Esophagus muscularis mucosa (tissue), 4 donors: Measurements from ENCODE around the gene PKMYT1. TPM values are rescaled to one million over a fixed set of nuclear protein-coding genes. Genes with fewer than 3 reads are reported as not detected.

Experiments used
- DNase-seq: peaks from one replicate; pipeline ENCODE4 v3.0.0-alpha.2; 2017; ENCODE audit errors: extremely low spot score
- H3K27ac ChIP-seq, 4 donors: fragments of 200-600 bp; sonication (generic); replicated peaks in 1 of 4; 1 replicate in 3 of 4; 2 replicates in 1 of 4; pipeline ENCODE4 v1.5.1; 2016 to 2019; ENCODE audit warnings: mild to moderate bottlenecking in 1 of 4
- H3K27me3 ChIP-seq, 4 donors: fragments of 200-600 bp; sonication (generic); one replicate each; pipeline versions ENCODE4 v1.5.1 to v1.6.0; 2016 to 2019
- H3K36me3 ChIP-seq, 4 donors: fragments of 200-600 bp; sonication (generic); one replicate each; pipeline ENCODE4 v1.5.1; 2016 to 2019
- H3K4me1 ChIP-seq, 4 donors: fragments of 200-600 bp; sonication (generic); one replicate each; pipeline ENCODE4 v1.5.1; 2016 to 2019
- H3K4me3 ChIP-seq, 4 donors: fragments of 200-600 bp; sonication (generic); 1 replicate in 2 of 4; 2 replicates in 2 of 4; pipeline ENCODE4 v1.5.1; 2016 to 2019; ENCODE audit warnings: mild to moderate bottlenecking in 4 of 4, moderate library complexity in 1 of 4
- H3K9me3 ChIP-seq, 4 donors: fragments of 200-600 bp; sonication (generic); 1 replicate in 3 of 4; 2 replicates in 1 of 4; pipeline ENCODE4 v1.5.1; 2016 to 2019
- CTCF ChIP-seq, 3 experiments: fragments of 200-600 bp in 2 of 3; fragments of 450-650 bp in 1 of 3; sonication (generic) in 2 of 3; IDR thresholded peaks; one replicate each; pipeline ENCODE4 v1.5.1; 2017 to 2019; ENCODE audit warnings: antibody characterized with exemption in 3 of 3, mild to moderate bottlenecking in 2 of 3, moderate library complexity in 1 of 3
- EP300 ChIP-seq: sonication (generic); formaldehyde crosslinking; IDR thresholded peaks from one replicate; pipeline ENCODE4 v1.6.1; 2017; ENCODE audit warnings: antibody characterized with exemption
- POLR2A ChIP-seq: fragments of 450-650 bp; IDR thresholded peaks from one replicate; pipeline ENCODE4 v1.6.1; 2017; ENCODE audit warnings: antibody characterized with exemption, moderate library complexity, mild to moderate bottlenecking, low read depth
- POLR2AphosphoS5 ChIP-seq, 2 donors: sonication (generic); formaldehyde crosslinking; IDR thresholded peaks; one replicate each; pipeline ENCODE4 v1.6.1; 2017; ENCODE audit warnings: antibody characterized with exemption in 2 of 2
- WGBS: methylation state at CpG from one replicate; pipeline ENCODE4 v1.1.5; 2018; 5-methylcytosine and 5-hydroxymethylcytosine counted together
- intact Hi-C: fragments of 100-400 bp; cut with DNase I; formaldehyde crosslinking; loops from one replicate; pipeline ENCODE4 v1.15.1; 2023
- total RNA-seq, 4 donors: library from RNA; depleted of rRNA; stranded (reverse); fragments of >200 nt; gene quantifications; one replicate each; pipeline versions ENCODE4 v1.1.0 to v1.2.1, GENCODE V29; 2016

Gene PKMYT1
- total RNA-seq, 4 donors from 2014 or later = 0.57 to 2.5 TPM; not detected in 2

- TF ChIP-seq EP300 (no peak), POLR2A (no peak), CTCF (IDR thresholded peaks at IDR 0.05) (no peak), POLR2AphosphoS5 (IDR thresholded peaks at IDR 0.05) (no peak)
- Histone ChIP-seq H3K4me1 (no peaks in the 10 kb centered on the region), H3K36me3 (no peaks in the 10 kb centered on the region), H3K4me3 (no peak overlapping the region), H3K9me3 (no peaks in the 10 kb centered on the region), H3K27ac (no peak overlapping the region), H3K27me3 (peaks cover 0 to 70% (median 22%) of the 10 kb centered on the region in 4 donors)
- DNase-seq = no peak
- intact Hi-C loops = no loop called here
- 14% methylated on average over 8 of the region's 21 CpGs for WGBS
These were observed 24.3 kb downstream of the PKMYT1 start for GRCh38 chr16:2955779-2956578.

GRCh38 chr16:2955438-2955778 lies 24.8 kb downstream of the PKMYT1 start:
- Histone ChIP-seq H3K36me3 (peaks cover 0 to 5% (median under 1%) of the 10 kb centered on the region in 4 donors), H3K27me3 (peaks cover 0 to 64% (median 19%) of the 10 kb centered on the region in 4 donors), H3K9me3 (no peaks in the 10 kb centered on the region), H3K27ac (no peak overlapping the region), H3K4me1 (no peaks in the 10 kb centered on the region), H3K4me3 (no peak overlapping the region)
- intact Hi-C loops = no loop called here
- TF ChIP-seq POLR2A = no peak
- no peak for TF ChIP-seq CTCF (IDR thresholded peaks at IDR 0.05)
- no peak for TF ChIP-seq EP300
- TF ChIP-seq POLR2AphosphoS5 (IDR thresholded peaks at IDR 0.05) = no peak
- WGBS = 35% methylated on average over 6 of the region's 10 CpGs
- no peak for DNase-seq

GRCh38 chr16:2954656-2955381 lies 25.4 kb downstream of the PKMYT1 start:
- intact Hi-C loops = no loop called here
- H3K4me1 ChIP-seq = no peaks in the 10 kb centered on the region
- H3K27me3 ChIP-seq = peaks cover 0 to 59% (median 16%) of the 10 kb centered on the region in 4 donors
- no peaks in the 10 kb centered on the region for H3K9me3 ChIP-seq
- TF ChIP-seq CTCF (IDR thresholded peaks at IDR 0.05) = no peak
- TF ChIP-seq POLR2A = no peak
- no peak for TF ChIP-seq EP300
- TF ChIP-seq POLR2AphosphoS5 (IDR thresholded peaks at IDR 0.05) = no peak
- H3K36me3 ChIP-seq = peaks cover under 1 to 11% (median 6%) of the 10 kb centered on the region in 4 donors
- H3K27ac ChIP-seq = no peak overlapping the region
- no peak for DNase-seq
- WGBS = 52% methylated on average over 7 of the region's 26 CpGs
- no peak overlapping the region for H3K4me3 ChIP-seq

- 44% methylated on average over 20 of the region's 31 CpGs for WGBS
- intact Hi-C loops = no loop called here
- H3K27me3 ChIP-seq = peaks cover 0 to 50% (median 16%) of the 10 kb centered on the region in 4 donors
- H3K4me1 ChIP-seq = no peaks in the 10 kb centered on the region
- no peaks in the 10 kb centered on the region for H3K9me3 ChIP-seq
- no peak overlapping the region for H3K27ac ChIP-seq
- H3K4me3 ChIP-seq = no peak overlapping the region
- no peak for TF ChIP-seq POLR2AphosphoS5 (IDR thresholded peaks at IDR 0.05)
- TF ChIP-seq CTCF (IDR thresholded peaks at IDR 0.05) = no peak
- no peak for TF ChIP-seq POLR2A
- TF ChIP-seq EP300 = no peak
- no peak for DNase-seq
- peaks cover 8 to 19% (median 15%) of the 10 kb centered on the region in 4 donors for H3K36me3 ChIP-seq
These were observed 26.3 kb downstream of the PKMYT1 start for GRCh38 chr16:2953706-2954627.
